ENCODE measurements around the gene MAGEA1. TPM values are rescaled to one million over a fixed set of nuclear protein-coding genes. Genes with fewer than 3 reads are reported as not detected.
"Not testable (repeated sequence)": the region's sequence is repeated elsewhere in the genome, so short reads cannot be mapped to it uniquely, and the experiment has no call there.

MAGEA1 gene
- total RNA-seq, 4 donors from 2014 or later, result not detected

DNA sequence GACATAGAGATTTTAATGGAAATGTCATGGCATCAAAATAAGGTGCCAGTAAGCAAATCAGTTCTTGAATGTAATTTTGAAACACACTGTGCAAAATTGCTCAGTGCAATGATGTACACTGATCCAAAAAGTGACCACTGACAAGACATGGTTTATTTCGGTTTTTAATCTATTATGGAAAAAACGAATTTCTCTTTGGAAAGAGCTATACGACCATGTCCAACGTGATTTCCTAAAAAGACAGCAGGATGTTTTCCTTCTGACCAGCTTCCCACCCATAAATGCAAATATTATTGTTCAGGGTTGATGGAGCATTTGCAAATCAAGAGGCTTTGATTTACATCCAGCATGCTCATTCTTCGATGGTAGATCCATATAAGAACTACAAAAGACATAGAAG lies 17.1 kb upstream of the MAGEA1 start:
- DNase-seq (ENCODE audit: low spot score in 2 of 2), result no peak
- intact Hi-C loops (cut with DNase I; ENCODE audit: low total_unique reads), result no loop called here
- WGBS, 2 donors, result 59 to 78% methylated on average over 5 of the region's 5 CpGs
- no peak for TF ChIP-seq POLR2A (IDR thresholded peaks at IDR 0.05)
- TF ChIP-seq, protein P1, sequence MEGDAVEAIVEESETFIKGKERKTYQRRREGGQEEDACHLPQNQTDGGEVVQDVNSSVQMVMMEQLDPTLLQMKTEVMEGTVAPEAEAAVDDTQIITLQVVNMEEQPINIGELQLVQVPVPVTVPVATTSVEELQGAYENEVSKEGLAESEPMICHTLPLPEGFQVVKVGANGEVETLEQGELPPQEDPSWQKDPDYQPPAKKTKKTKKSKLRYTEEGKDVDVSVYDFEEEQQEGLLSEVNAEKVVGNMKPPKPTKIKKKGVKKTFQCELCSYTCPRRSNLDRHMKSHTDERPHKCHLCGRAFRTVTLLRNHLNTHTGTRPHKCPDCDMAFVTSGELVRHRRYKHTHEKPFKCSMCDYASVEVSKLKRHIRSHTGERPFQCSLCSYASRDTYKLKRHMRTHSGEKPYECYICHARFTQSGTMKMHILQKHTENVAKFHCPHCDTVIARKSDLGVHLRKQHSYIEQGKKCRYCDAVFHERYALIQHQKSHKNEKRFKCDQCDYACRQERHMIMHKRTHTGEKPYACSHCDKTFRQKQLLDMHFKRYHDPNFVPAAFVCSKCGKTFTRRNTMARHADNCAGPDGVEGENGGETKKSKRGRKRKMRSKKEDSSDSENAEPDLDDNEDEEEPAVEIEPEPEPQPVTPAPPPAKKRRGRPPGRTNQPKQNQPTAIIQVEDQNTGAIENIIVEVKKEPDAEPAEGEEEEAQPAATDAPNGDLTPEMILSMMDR (IDR thresholded peaks at IDR 0.05), result no peak
- H3K4me3 ChIP-seq (ENCODE audit: low read depth, poor library complexity, severe bottlenecking), result no peak overlapping the region

DNA sequence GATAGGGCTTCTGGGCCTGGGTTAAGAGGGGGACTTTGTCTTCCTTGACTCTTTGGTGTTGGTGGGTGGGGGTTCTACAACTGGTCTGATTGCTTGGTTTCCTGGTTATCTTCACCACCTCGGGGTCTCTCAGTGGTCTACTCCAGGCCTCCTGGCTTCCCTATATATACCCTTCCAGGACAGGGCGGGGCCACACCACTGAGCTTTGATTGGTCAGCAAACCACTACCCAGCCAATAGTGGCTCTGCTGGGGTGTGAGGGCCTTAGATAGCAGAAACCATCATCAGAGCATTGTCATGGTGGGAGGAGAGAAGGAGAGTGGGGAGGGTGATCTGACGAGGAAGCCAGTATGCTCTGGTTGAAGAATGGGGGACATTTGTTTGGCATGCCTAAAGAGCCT lies 14.4 kb upstream of the MAGEA1 start:
- intact Hi-C loops (cut with DNase I; ENCODE audit: low total_unique reads), result no loop called here
- no peak for DNase-seq (ENCODE audit: low spot score in 2 of 2)
- 78 to 89% methylated on average over 3 of the region's 3 CpGs for WGBS, 2 donors
- H3K4me3 ChIP-seq (ENCODE audit: low read depth, poor library complexity, severe bottlenecking), result no peak overlapping the region
- TF ChIP-seq, protein P1 (IDR thresholded peaks at IDR 0.05), result no peak
- TF ChIP-seq POLR2A (IDR thresholded peaks at IDR 0.05), result no peak

DNA sequence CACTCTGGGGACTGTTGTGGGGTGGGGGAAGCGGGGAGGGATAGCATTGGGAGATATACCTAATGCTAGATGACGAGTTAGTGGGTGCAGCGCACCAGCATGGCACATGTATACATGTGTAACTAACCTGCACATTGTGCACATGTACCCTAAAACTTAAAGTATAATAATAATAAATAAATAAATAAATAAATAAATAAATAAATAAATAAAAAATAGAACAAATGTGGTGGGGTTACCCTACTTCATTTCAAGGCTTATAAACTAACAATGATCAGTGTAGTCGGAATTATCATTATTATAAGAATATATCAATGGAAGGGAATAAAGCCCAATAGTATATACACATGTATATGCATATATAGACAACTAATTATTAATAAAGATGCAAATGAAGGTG lies 10.7 kb upstream of the MAGEA1 start:
- H3K4me3 ChIP-seq (ENCODE audit: low read depth, poor library complexity, severe bottlenecking); intact Hi-C loops (cut with DNase I; ENCODE audit: low total_unique reads); DNase-seq (ENCODE audit: low spot score in 2 of 2): not testable (repeated sequence)
- WGBS, 2 donors, result 70 to 81% methylated on average over 4 of the region's 4 CpGs

DNA sequence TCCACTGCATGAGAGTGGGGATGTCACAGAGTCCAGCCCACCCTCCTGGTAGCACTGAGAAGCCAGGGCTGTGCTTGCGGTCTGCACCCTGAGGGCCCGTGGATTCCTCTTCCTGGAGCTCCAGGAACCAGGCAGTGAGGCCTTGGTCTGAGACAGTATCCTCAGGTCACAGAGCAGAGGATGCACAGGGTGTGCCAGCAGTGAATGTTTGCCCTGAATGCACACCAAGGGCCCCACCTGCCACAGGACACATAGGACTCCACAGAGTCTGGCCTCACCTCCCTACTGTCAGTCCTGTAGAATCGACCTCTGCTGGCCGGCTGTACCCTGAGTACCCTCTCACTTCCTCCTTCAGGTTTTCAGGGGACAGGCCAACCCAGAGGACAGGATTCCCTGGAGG lies 2.7 kb downstream of the MAGEA1 start:
- no peak for TF ChIP-seq POLR2A (IDR thresholded peaks at IDR 0.05)
- TF ChIP-seq, protein P1 (IDR thresholded peaks at IDR 0.05), result no peak
- no peak for DNase-seq (ENCODE audit: low spot score in 2 of 2)
- intact Hi-C loops (cut with DNase I; ENCODE audit: low total_unique reads), result no loop called here
- H3K4me3 ChIP-seq (ENCODE audit: low read depth, poor library complexity, severe bottlenecking), result no peak overlapping the region
- 77 to 96% methylated on average over 3 to 4 of the region's 4 CpGs for WGBS, 2 donors

DNA sequence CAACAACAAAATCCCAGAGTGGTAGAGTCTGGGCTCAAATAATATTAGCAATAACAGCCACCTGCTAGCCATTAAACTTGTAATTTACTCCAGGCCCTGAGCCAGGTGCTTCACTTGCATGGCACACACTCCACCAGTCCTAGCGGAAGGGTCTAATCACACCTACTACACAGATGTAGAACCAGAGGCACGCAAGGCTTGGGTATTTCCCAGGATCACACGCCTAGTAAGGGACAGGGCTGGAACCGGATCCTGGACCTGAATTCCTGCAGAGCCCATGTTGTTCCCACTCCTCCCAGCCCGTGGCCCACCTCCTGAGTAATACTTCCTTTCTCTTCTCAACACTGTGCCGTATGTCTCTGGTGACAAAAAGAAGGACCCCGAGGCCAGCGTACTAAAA lies 5.7 kb downstream of the MAGEA1 start:
- 77 to 94% methylated on average over 4 to 8 of the region's 8 CpGs for WGBS, 2 donors

DNA sequence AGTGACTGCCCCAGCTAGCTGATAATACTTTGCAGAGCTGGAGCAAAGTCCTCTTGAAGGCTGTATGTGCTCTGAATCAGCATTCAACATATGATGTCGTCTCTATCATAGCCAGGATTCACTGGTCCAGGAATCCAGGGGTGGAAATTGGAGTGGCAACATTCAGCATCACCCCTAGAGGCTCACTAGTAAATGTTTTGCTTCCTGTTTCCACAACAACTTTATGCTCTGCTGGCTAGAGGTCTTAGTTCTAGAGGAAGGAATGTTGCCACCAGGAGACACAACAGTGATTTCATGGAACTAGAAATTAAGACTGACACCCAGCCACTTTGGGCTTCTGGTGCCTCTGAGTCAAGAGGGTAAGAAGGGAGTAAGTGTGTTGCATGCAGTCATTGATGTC lies 11.3 kb downstream of the MAGEA1 start:
- DNase-seq (ENCODE audit: low spot score in 2 of 2), result no peak
- TF ChIP-seq POLR2A (IDR thresholded peaks at IDR 0.05), result no peak
- TF ChIP-seq, protein P1 (IDR thresholded peaks at IDR 0.05), result no peak
- 17% methylated on average over 1 of the region's 1 CpG; no CpG with 5 or more reads in 1 of the 2 donors for WGBS, 2 donors
- intact Hi-C loops (cut with DNase I; ENCODE audit: low total_unique reads), result no loop called here
- no peak overlapping the region for H3K4me3 ChIP-seq (ENCODE audit: low read depth, poor library complexity, severe bottlenecking)

More for the DNA sequence above, 5.7 kb downstream of the MAGEA1 start:
- DNase-seq (ENCODE audit: low spot score in 2 of 2), result no peak
- intact Hi-C loops (cut with DNase I; ENCODE audit: low total_unique reads), result no loop called here
- H3K4me3 ChIP-seq (ENCODE audit: low read depth, poor library complexity, severe bottlenecking), result no peak overlapping the region
- no peak for TF ChIP-seq POLR2A (IDR thresholded peaks at IDR 0.05)
- TF ChIP-seq, protein P1 (IDR thresholded peaks at IDR 0.05), result no peak

All from lower leg skin (tissue), 4 donors.